NCI-H1105 (cell line): ENCODE data around the gene TSFM.
"Not testable (repeated sequence)": the region's sequence is repeated elsewhere in the genome, so short reads cannot be mapped to it uniquely, and the experiment has no call there.

ENCODE experiments used
- DNase-seq: peaks from one replicate; lab custom pipeline; 2025; lab: John Stamatoyannopoulos, UW

TSFM gene

GRCh38 chr12:57763881-57764661 lies 18.5 kb upstream of the TSFM start:
- DNase-seq: no peak

GRCh38 chr12:57764662-57765002 lies 18.0 kb upstream of the TSFM start:
- no peak for DNase-seq

DNA sequence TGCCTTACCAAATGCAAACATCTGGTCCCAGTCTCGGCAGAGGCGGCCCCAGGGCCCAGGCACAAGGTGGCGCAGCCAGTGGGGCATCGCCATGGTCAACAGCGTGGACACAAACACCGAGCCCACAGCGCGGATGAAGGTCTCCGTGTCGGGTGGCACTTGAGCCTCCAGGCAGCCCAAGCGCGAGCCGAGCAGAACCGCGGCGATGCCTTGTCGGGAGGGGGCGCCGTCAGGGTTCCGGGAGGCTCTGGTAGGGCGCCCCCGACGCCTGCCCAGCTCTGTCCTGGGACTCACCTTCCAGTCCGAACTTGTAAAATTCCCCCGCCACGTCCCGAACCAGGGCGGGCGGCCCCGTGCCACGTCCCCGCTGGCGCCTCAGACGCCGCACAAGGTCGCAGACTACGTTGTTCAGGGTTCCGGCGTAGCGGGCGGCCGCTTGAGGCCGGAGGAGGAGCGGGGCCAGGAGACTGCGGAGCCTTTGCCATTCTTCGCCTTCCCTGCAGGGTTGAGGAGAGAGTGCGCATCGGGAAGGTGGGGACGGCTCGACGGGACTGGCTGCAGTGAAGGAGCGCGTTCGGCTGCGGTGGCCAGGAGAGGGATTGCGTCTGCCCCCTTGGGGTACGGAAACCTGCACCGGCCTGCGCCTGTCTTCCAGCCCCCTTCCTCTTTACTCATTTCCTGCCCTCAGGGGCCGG lies 17.4 kb upstream of the TSFM start:
- no peak for DNase-seq

DNA sequence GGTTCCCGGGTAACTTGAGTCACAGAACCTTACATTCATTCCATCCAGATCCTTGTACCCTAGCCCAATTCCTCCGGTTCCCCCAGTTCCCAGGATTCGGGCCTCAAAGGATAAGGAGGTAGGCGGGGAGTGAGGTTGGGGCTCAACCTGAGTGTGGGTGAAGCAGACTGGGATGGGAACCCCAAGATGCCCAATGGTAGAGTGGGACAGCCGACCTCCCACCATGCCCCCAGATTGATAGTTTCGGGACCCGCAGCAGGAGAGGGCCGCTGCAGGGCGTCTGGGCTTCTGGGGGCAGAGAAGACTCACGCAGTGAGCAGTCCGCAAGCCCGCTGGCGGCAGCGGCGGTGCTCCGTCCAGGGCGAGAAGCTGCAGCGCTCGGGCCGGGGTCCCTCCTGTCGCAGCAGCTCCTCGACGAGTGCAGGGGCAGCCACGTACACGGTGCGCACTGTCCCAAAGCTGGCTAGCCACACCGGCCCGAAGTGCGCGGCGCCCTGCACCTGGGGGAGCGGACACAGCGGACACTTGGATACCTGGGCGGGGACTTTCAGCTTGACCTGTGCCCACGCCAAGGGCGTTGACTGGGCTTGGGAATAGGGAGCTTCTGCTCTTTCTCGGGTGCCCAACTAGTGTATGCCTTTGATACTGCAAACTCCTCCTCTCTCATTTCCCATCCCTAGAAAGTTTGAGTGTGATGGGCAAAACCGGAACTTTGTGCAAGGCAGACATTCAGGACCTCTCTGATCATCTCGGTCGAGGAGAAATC lies 16.7 kb upstream of the TSFM start:
- no peak for DNase-seq

- no peak for DNase-seq
Measured at GRCh38 chr12:57766464-57767304, 15.9 kb upstream of the TSFM start, which contains the start of gene CYP27B1. Gene CYP27B1 (minus strand): TSS chr12:57767078. CDS start chr12:57767041, 37 bp downstream.

- no peak for DNase-seq
Measured at GRCh38 chr12:57767305-57767698, 15.3 kb upstream of the TSFM start.

- no peak for DNase-seq
Measured at GRCh38 chr12:57767876-57768275, 14.7 kb upstream of the TSFM start.

DNA sequence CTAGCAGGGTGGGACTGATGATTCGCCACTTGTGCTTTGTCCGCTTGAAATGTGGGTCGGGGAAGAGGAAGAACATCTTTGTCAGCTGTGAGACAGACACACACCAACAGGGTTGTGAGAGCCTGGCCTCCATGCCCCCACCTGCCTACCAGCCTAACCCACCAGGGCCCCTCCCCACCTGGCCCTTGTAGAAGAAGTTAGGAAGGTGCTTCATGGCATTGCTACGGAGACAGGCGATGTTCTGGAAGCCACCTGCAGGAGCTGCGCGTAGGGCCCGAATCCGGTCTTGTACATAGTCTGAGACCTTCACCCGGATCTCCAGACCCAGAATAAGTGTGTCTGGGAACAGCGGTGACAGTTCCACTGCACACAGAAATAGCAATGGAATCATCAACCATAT lies 13.0 kb upstream of the TSFM start:
- DNase-seq: no peak

DNA sequence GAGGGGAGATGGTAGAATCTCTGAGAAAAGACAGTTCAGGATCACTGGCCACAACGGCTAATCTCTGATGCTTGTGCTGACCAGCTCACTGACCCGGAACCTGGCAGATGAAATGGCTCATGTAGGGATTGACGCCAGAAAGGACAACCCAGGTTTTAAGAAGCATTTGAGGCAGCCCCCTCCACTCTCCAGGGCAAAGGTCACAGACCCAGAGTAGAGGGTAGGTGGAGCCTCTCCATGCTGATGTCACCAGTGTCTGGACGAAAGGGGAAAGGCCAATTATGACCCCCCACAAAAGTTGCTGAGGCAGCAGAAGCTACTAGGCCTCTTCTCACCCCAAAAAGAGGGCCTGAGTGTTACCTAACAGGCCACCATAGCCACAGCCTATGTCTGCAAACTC lies 11.9 kb upstream of the TSFM start:
- DNase-seq: no peak

- peak; percentile 67 for DNase-seq
Measured at GRCh38 chr12:57771236-57771872, 11.2 kb upstream of the TSFM start.

- DNase-seq: peak; percentile 75
Measured at GRCh38 chr12:57771873-57772428, 10.6 kb upstream of the TSFM start, which contains the start of gene METTL1. Gene METTL1 (minus strand): TSS chr12:57772105. CDS start chr12:57772083, 22 bp downstream.

GRCh38 chr12:57772429-57773322 lies 9.9 kb upstream of the TSFM start, which contains the start of gene EEF1AKMT3:
Gene EEF1AKMT3 (plus strand): TSS chr12:57772614. CDS start chr12:57772725, 111 bp downstream.
- no peak for DNase-seq

GRCh38 chr12:57774634-57775033 lies 8.0 kb upstream of the TSFM start:
- not testable (repeated sequence) for DNase-seq

- no peak for DNase-seq
Measured at GRCh38 chr12:57775044-57775443, 7.5 kb upstream of the TSFM start.

DNA sequence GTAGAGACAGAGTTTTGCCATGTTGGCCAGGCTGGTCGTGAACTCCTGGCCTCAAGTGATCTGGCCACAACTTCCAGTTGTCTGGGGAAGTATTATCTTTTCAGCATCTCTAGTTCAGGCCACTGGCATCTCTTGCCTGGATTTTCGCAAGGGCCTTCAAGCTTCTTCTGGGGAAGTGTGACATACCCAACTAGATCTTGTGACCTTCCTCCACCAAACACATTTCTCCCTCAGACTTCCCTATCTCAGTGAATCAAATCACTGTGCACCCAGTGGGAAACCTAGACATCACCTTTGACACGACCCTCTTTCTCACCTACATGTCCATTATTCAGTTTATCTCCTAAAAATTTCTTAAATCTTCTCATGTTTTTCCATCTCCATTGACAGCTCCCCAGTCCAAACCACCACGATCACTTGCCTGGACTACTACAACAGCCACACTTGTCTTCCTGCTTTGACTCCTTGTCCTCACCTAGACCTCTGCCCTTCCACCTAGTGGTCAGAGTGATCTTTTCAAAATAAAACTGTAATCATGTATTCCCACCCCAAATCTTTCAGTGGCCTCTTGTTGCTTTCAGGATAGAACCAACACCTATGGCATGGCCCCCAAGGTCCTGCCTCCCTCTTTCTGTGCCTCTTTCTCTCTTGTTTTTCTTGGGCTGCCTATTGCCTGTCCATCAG lies 6.9 kb upstream of the TSFM start:
- DNase-seq: no peak

DNA sequence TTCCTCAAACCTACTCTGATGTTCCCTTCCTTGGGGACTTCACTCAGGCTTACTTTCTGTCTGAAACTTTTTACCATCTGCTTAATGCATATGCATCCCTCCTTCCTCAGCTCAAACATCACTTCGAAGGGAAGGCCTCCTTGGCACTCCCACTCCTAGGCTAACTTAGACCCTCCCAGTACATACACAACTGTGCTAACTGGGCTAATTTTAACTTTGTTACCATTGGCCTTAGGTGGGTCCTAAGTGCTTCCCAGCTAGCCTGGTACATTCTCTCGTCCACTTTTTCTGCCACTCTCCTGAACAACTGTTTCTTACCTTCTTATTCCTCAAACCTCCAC lies 6.4 kb upstream of the TSFM start:
- DNase-seq: no peak

DNA sequence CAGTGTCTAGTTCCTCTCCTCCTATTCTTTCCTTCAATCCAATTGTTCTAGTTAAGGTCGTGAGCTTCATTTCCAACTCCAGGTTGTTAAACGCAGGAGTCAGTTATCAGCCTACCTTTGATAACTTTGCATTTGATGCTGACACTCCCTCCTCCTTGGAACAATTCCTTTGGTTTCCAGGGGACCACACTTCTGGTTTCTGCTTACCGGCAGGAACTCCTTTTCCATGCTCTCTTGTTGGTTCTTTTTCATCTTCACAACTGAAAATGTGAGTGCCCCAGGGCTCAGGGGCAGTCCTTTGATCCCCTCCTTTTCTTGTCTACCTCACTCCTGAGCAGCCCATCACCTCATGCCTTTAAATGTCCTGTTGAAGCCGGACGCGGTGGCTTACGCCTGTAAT lies 5.2 kb upstream of the TSFM start:
- DNase-seq: no peak

GRCh38 chr12:57777911-57778310 lies 4.7 kb upstream of the TSFM start:
- DNase-seq: no peak

GRCh38 chr12:57779736-57780135 lies 2.9 kb upstream of the TSFM start:
- DNase-seq: no peak
